Heart left ventricle (tissue), 16 donors: Measurements from ENCODE around the gene KRTAP27-1. TPM values are rescaled to one million over a fixed set of nuclear protein-coding genes. Genes with fewer than 3 reads are reported as not detected.

Experiments used
- ATAC-seq, 4 donors: fragments of 200-7000 bp; cut with Tn5 transposase; one replicate each; pipeline ENCODE4 v1.9.1; 2020 to 2022; ENCODE audit warnings: moderate library complexity in 4 of 4, mild to moderate bottlenecking in 3 of 4, moderate number of reproducible peaks in 1 of 4
- DNase-seq, 5 donors: peaks; one replicate each; pipeline ENCODE4 v3.0.0-alpha.2; 2020
- H3K27ac ChIP-seq, 12 donors: fragments of 200-600 bp; sonication (generic) in 4 of 12; one replicate each; pipeline versions ENCODE4 v1.5.0 to v1.8.0; 2016 to 2022; ENCODE audit warnings: mild to moderate bottlenecking in 2 of 12
- H3K27me3 ChIP-seq, 9 donors: fragments of 200-600 bp; sonication (generic) in 2 of 9; one replicate each; pipeline versions ENCODE4 v1.5.1 to v1.8.0; 2016 to 2022; ENCODE audit warnings: mild to moderate bottlenecking in 3 of 9
- H3K36me3 ChIP-seq, 9 donors: fragments of 200-600 bp; sonication (generic) in 2 of 9; one replicate each; pipeline versions ENCODE4 v1.5.0 to v1.8.0; 2018 to 2022; ENCODE audit warnings: mild to moderate bottlenecking in 2 of 9
- H3K4me1 ChIP-seq, 12 donors: fragments of 200-600 bp; sonication (generic) in 4 of 12; one replicate each; pipeline versions ENCODE4 v1.5.0 to v1.8.0; 2016 to 2022; ENCODE audit warnings: mild to moderate bottlenecking in 3 of 12
- H3K4me3 ChIP-seq, 12 donors: fragments of 200-600 bp; sonication (generic) in 4 of 12; one replicate each; pipeline versions ENCODE4 v1.5.0 to v1.8.0; 2017 to 2022; ENCODE audit warnings: mild to moderate bottlenecking in 9 of 12, moderate library complexity in 4 of 12
- H3K9me3 ChIP-seq, 12 donors: fragments of 200-600 bp; sonication (generic) in 4 of 12; one replicate each; pipeline versions ENCODE4 v1.5.0 to v1.8.0; 2016 to 2022; ENCODE audit warnings: mild to moderate bottlenecking in 1 of 12
- POLR2A ChIP-seq, 2 donors: fragments of 450-650 bp; IDR thresholded peaks; one replicate each; pipeline ENCODE4 v1.6.1; 2017; ENCODE audit warnings: antibody characterized with exemption in 2 of 2, mild to moderate bottlenecking in 2 of 2, moderate library complexity in 2 of 2
- WGBS, 4 donors: extraction: QIAGEN DNeasy Blood & Tissue Kit in 2 of 4; methylation state at CpG; one replicate each; pipeline versions ENCODE4 v1.1.5 to v1.1.7; 2013 to 2018; 5-methylcytosine and 5-hydroxymethylcytosine counted together
- intact Hi-C, 10 donors: fragments of 100-400 bp; cut with DNase I; formaldehyde crosslinking; loops; one replicate each; pipeline versions ENCODE4 v1.11.1 to v1.14.2; 2022
- polyA plus RNA-seq, 2 donors: library from polyadenylated mRNA; stranded (reverse); fragments of 200-250 nt; gene quantifications; one replicate each; pipeline ENCODE4 v1.2.3, GENCODE V29; 2013
- total RNA-seq, 9 donors: library from RNA; depleted of rRNA in 2 of 9; stranded (reverse); fragments of >200 nt in 2 of 9; fragmentation: NEBNext Ultra II Directional in 3 of 9; extraction: Animal tissue kit (Norgen Biotek cat#: 25700) in 3 of 9; gene quantifications; one replicate each; pipeline versions ENCODE4 v1.1.0 to v1.2.4, GENCODE V29; 2016 to 2023
- TF ChIP-seq, protein P1 (sequence below), 12 donors: fragments of 200-600 bp; sonication (generic) in 4 of 12; IDR thresholded peaks; one replicate each; pipeline versions ENCODE4 v1.5.0 to v1.8.0; 2018 to 2022; ENCODE audit warnings: antibody characterized with exemption in 12 of 12, mild to moderate bottlenecking in 5 of 12
- donor health status: ischemic (EF 13 %, LVEDD 7.1; RV severe dilation, severe dysfunction).
- donor health status: healthy with polysubstance abuse.
- donor health status: DM: no; HTN: yes; CAD: no.
- donor health status: DM: no; HTN: no; CAD: no.
- donor health status: ischemic (EF 25% LVEDD 6.9; RV normal size, moderate dysfunction).
- donor health status: ischemic (EF 25% LVEDD 5.7; RV mildly dilated, moderate dysfunction).
- donor health status: healthy.
- donor health status: DM: yes; HTN: yes; CAD: no.
- donor health status: ischemic (EF 35%, LVEDD 5.7; RV mildly dilated, moderate dysfunction).
- donor health status: nonischemic (EF 11% LVEDD 7.7; RV severe dilation, severe dysfunction).
- donor health status: DM: yes; HTN: yes; CAD: no.
- donor health status: PGD.
- donor health status: ischemic (EF 29% LVEDD 5.4; RV normal size, mild dysfunction).
- donor health status: nonischemic (EF 23%, LVEDD 6.1; RV moderate dilation, normal function).

KRTAP27-1 gene
- total and polyA plus RNA-seq, 11 donors, result not detected

DNA sequence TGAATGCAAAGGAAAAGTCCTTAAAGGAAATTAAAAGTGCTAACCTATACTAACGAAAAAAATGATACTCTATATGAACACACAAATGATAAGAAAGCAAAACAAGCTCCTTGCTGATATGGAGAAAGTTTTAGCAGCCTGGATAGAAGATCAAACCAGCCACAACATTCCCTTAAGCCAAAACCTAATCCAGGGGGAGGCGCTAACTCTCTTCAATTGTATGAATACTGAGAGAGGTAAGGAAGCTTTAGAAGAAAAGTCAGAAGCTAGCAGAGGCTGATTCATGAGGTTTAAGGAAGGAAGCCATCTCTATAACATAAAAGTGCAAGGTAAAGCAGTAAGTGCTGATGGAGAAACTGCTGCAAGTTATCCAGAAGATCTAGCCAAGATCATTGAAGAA is 7.5 kb upstream of the KRTAP27-1 start:
- 72 to 77% (median 73%) methylated on average over 2 of the region's 2 CpGs for WGBS, 4 donors
- no peaks in the 10 kb centered on the region for H3K27me3 ChIP-seq
- intact Hi-C loops, result loop anchor here in 6 of 10 donors (10.0 kb wide), 3 partner anchors 90 to 740 kb away; partner anchors contain the start of gene KRTAP13-4 (in 1 of the 6)
- ATAC-seq (no peak), DNase-seq (no peak)
- no peak overlapping the region for H3K27ac ChIP-seq
- TF ChIP-seq, protein P1, sequence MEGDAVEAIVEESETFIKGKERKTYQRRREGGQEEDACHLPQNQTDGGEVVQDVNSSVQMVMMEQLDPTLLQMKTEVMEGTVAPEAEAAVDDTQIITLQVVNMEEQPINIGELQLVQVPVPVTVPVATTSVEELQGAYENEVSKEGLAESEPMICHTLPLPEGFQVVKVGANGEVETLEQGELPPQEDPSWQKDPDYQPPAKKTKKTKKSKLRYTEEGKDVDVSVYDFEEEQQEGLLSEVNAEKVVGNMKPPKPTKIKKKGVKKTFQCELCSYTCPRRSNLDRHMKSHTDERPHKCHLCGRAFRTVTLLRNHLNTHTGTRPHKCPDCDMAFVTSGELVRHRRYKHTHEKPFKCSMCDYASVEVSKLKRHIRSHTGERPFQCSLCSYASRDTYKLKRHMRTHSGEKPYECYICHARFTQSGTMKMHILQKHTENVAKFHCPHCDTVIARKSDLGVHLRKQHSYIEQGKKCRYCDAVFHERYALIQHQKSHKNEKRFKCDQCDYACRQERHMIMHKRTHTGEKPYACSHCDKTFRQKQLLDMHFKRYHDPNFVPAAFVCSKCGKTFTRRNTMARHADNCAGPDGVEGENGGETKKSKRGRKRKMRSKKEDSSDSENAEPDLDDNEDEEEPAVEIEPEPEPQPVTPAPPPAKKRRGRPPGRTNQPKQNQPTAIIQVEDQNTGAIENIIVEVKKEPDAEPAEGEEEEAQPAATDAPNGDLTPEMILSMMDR (IDR thresholded peaks at IDR 0.05), result no peak
- no peak for TF ChIP-seq POLR2A (IDR thresholded peaks at IDR 0.05)
- no peaks in the 10 kb centered on the region for H3K4me1 ChIP-seq
- H3K36me3 ChIP-seq, result no peaks in the 10 kb centered on the region
- no peaks in the 10 kb centered on the region for H3K9me3 ChIP-seq
- H3K4me3 ChIP-seq, result no peak overlapping the region

- H3K4me3 ChIP-seq, result no peak overlapping the region
- TF ChIP-seq, protein P1 (IDR thresholded peaks at IDR 0.05), result peak; percentile 70 to 86 (median 81)
- TF ChIP-seq POLR2A (IDR thresholded peaks at IDR 0.05), result no peak
- no peaks in the 10 kb centered on the region for H3K36me3 ChIP-seq
- no peaks in the 10 kb centered on the region for H3K27me3 ChIP-seq
- intact Hi-C loops, result loop anchor here (2.0 to 10.0 kb wide), 9 partner anchors 91 to 746 kb away; partner anchors contain the start of gene KRTAP13-4 (in 2 of the 10)
- ATAC-seq (no peak), DNase-seq (peak in 2 of 5 donors; percentile 23 to 25)
- H3K4me1 ChIP-seq, result no peaks in the 10 kb centered on the region
- WGBS, 4 donors, result 88 to 95% (median 90%) methylated on average over 2 of the region's 2 CpGs
- no peaks in the 10 kb centered on the region for H3K9me3 ChIP-seq
- H3K27ac ChIP-seq, result no peak overlapping the region
Measured at GRCh38 chr21:30340714-30341573, 3.5 kb upstream of the KRTAP27-1 start.

DNA sequence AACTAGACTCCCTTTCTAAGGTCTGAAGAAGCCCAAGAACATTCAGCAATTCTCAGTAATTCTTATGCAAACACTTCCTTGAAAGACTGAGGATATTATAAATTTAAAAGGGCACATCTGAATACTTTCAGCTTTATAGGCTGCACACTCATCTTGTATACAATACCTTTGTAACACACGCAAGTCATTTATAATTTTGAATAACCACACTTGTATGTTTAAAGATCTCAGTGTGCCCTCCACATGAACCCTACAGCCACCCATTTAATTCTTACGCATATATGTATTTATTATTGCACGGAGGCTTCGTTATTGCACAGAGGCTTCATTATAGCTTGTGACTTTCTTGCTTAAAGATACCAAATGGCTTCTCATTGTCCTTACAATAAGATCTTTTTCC is 1.2 kb upstream of the KRTAP27-1 start:
- Histone ChIP-seq H3K27ac (no peak overlapping the region), H3K9me3 (no peaks in the 10 kb centered on the region), H3K36me3 (no peaks in the 10 kb centered on the region), H3K4me3 (no peak overlapping the region), H3K27me3 (no peaks in the 10 kb centered on the region), H3K4me1 (no peaks in the 10 kb centered on the region)
- 91 to 92% (median 92%) methylated on average over 4 of the region's 4 CpGs for WGBS, 4 donors
- ATAC-seq (no peak), DNase-seq (no peak)
- intact Hi-C loops, result no loop called here
- TF ChIP-seq, protein P1 (IDR thresholded peaks at IDR 0.05), result no peak
- TF ChIP-seq POLR2A (IDR thresholded peaks at IDR 0.05), result no peak

- H3K27me3 ChIP-seq, result no peaks in the 10 kb centered on the region
- intact Hi-C loops, result no loop called here
- no peak for ATAC-seq
- H3K27ac ChIP-seq, result no peak overlapping the region
- no peaks in the 10 kb centered on the region for H3K9me3 ChIP-seq
- DNase-seq, result no peak
- no peaks in the 10 kb centered on the region for H3K4me1 ChIP-seq
- no peaks in the 10 kb centered on the region for H3K36me3 ChIP-seq
- no peak overlapping the region for H3K4me3 ChIP-seq
- TF ChIP-seq POLR2A (IDR thresholded peaks at IDR 0.05), result no peak
- TF ChIP-seq, protein P1 (IDR thresholded peaks at IDR 0.05), result no peak
Measured at GRCh38 chr21:30337772-30338171, 278 bp upstream of the KRTAP27-1 start.
